ENCODE measurements around the gene TMEM37. TPM values are rescaled to one million over a fixed set of nuclear protein-coding genes. Genes with fewer than 3 reads are reported as not detected.
A peak's percentile ranks its signal among the peaks of the same experiment; 100 is the strongest.

TMEM37 gene
- total and polyA plus RNA-seq, 2 of the 13 experiments (the other 11 are each of a cell fraction or from before 2014, with no cell fraction given) = 37.7 to 115 TPM

GRCh38 chr2:119438128-119438656 lies 6.5 kb downstream of the TMEM37 start (continued):
- TF ChIP-seq ZHX1 (CRISPR knock-in tag; IDR thresholded peaks at IDR 0.05; ENCODE audit: low read depth) = no peak

GRCh38 chr2:119438726-119439284 lies 7.2 kb downstream of the TMEM37 start:
- peaks cover 48% of the 10 kb centered on the region for H3K79me2 ChIP-seq (ENCODE audit: insufficient read depth, low read length)
- FAIRE-seq (no peak), DNase-seq (ENCODE audit: low spot score) (no peak), ATAC-seq (no peak)
- intact Hi-C loops (cut with micrococcal nuclease; ENCODE audit: unreplicated experiment) = no loop called here
- BruUV-seq (replicated peaks) = no TSS peak
- no peak overlapping the region for H2AFZ ChIP-seq (ENCODE audit: low read length)
- H3K36me3 ChIP-seq (replicated peaks in 1 of 2; ENCODE audit: control insufficient read depth in 1 of 2, insufficient read depth in 2 of 2, low read length in 2 of 2) = peaks cover 0 to 2% of the 10 kb centered on the region in 2 experiments; a peak in 3 of 5 replicates
- no peaks in the 10 kb centered on the region for H3K9me3 ChIP-seq (ENCODE audit: low read length)
- H3K4me3 ChIP-seq (replicated peaks in 1 of 3; ENCODE audit: insufficient read depth in 1 of 3, low read depth in 2 of 3, low read length in 3 of 3) = peak overlapping the region in 1 of 3 experiments; percentile 33; a peak in 2 of 6 replicates
- peaks cover 20% of the 10 kb centered on the region; the same call in 1 of the 2 replicates for H4K20me1 ChIP-seq (ENCODE audit: insufficient read depth, low read length)
- H3K27me3 ChIP-seq (ENCODE audit: control insufficient read depth in 1 of 2, insufficient read depth in 2 of 2, low read length in 2 of 2) = no peaks in the 10 kb centered on the region
- H3K9ac ChIP-seq (ENCODE audit: insufficient read depth, low read depth, low read length) = no peak overlapping the region; the same call in 1 of the 2 replicates
- in situ Hi-C loops (cut with HindIII; ENCODE audit: extremely low pct_ligation_motif_present, low pct_unique_long_range_greater_than_20kb) = loop anchor here (5.0 kb wide), 1 partner anchor 33 kb away; no protein-coding TSS in a partner anchor
- H3K4me2 ChIP-seq (ENCODE audit: low read depth, low read length) = peak overlapping the region; percentile 72
- H3K27ac ChIP-seq (ENCODE audit: extremely low read length, insufficient read depth, low read length) = peak overlapping the region; percentile 76
- WGBS (ENCODE audit: low lambda C conversion rate) = 92% methylated on average over 6 of the region's 6 CpGs
- peaks cover 92% of the 10 kb centered on the region for H3K4me1 ChIP-seq (ENCODE audit: insufficient read depth, low read length)
- CTCF ChIA-PET (ENCODE audit: low intra/inter-chr PET ratio, low total read pairs) = interaction anchor here (1.2 kb wide), 1 partner anchor 38 kb away, joined by 3 read pairs; no protein-coding TSS in a partner anchor
- POLR2A ChIA-PET = interaction anchor here (0.6 to 1.6 kb wide), 6 partner anchors 12 to 240 kb away, joined by 3 to 8 read pairs (median 4); partner anchors contain the start of genes C2orf76, DBI and TMEM177
- TF ChIP-seq HMG20A (CRISPR knock-in tag; IDR thresholded peaks at IDR 0.05; ENCODE audit: borderline replicate concordance) (no peak), IKZF4 (CRISPR knock-in tag; IDR thresholded peaks at IDR 0.05; ENCODE audit: borderline replicate concordance, low read depth, not compliant biosample characterization) (no peak), ZNF263 (CRISPR knock-in tag; IDR thresholded peaks at IDR 0.05) (no peak), CREB3 (CRISPR knock-in tag; IDR thresholded peaks at IDR 0.05) (no peak), CCAR2 (optimal IDR thresholded peaks at IDR 0.05; ENCODE audit: low read depth, low read length) (no peak), MIER2 (CRISPR knock-in tag; IDR thresholded peaks at IDR 0.05) (no peak), ZGPAT (CRISPR knock-in tag; IDR thresholded peaks at IDR 0.05) (no peak), RORA (CRISPR knock-in tag; IDR thresholded peaks at IDR 0.05) (no peak)
- TF ChIP-seq, protein P1, sequence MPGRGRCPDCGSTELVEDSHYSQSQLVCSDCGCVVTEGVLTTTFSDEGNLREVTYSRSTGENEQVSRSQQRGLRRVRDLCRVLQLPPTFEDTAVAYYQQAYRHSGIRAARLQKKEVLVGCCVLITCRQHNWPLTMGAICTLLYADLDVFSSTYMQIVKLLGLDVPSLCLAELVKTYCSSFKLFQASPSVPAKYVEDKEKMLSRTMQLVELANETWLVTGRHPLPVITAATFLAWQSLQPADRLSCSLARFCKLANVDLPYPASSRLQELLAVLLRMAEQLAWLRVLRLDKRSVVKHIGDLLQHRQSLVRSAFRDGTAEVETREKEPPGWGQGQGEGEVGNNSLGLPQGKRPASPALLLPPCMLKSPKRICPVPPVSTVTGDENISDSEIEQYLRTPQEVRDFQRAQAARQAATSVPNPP (CRISPR knock-in tag; IDR thresholded peaks at IDR 0.05) = 0 out of 2 replicates have a peak, but pooled peaks have one; percentile 50

Data from HepG2 (cell line).